Small intestine (tissue), 7 donors: ENCODE data around the gene TRPM1. TPM values are rescaled to one million over a fixed set of nuclear protein-coding genes. Genes with fewer than 3 reads are reported as not detected.
A peak's percentile ranks its signal among the peaks of the same experiment; 100 is the strongest.

Experiments
- DNase-seq, 2 donors: peaks; one replicate each; pipeline versions ENCODE4 v3.0.0 to v3.0.0-alpha.2; 2013
- FAIRE-seq: peaks from 2 replicates; lab custom pipeline; 2012; peaks lifted over from hg19 to GRCh38; lab: Jason Lieb, UNC
- H3K27ac ChIP-seq, 3 donors: one replicate each; pipeline ENCODE4 v1.5.1; 2013; ENCODE audit warnings: low read length in 2 of 3, mild to moderate bottlenecking in 2 of 3, control low read depth in 1 of 3, inconsistent platforms in 1 of 3, low read depth in 1 of 3, moderate library complexity in 1 of 3
- H3K27me3 ChIP-seq, 3 donors: one replicate each; pipeline ENCODE4 v1.6.1; 2013; ENCODE audit warnings: low read length in 3 of 3, inconsistent platforms in 1 of 3; ENCODE audit not compliant: control insufficient read depth in 3 of 3, insufficient read depth in 3 of 3
- H3K36me3 ChIP-seq, 3 donors: one replicate each; pipeline ENCODE4 v1.6.1; 2013; ENCODE audit warnings: low read length in 3 of 3, inconsistent platforms in 1 of 3, low read depth in 1 of 3, mild to moderate bottlenecking in 1 of 3, moderate library complexity in 1 of 3; ENCODE audit not compliant: control insufficient read depth in 3 of 3, insufficient read depth in 2 of 3
- H3K4me1 ChIP-seq, 3 donors: one replicate each; pipeline ENCODE4 v1.6.1; 2013; ENCODE audit warnings: low read length in 2 of 3, inconsistent platforms in 1 of 3, low read depth in 1 of 3, mild to moderate bottlenecking in 1 of 3, moderate library complexity in 1 of 3; ENCODE audit not compliant: control insufficient read depth in 3 of 3, insufficient read depth in 2 of 3
- H3K4me3 ChIP-seq, 3 donors: one replicate each; pipeline ENCODE4 v1.5.1; 2013; ENCODE audit warnings: low read length in 3 of 3, control low read depth in 1 of 3, inconsistent platforms in 1 of 3, low read depth in 1 of 3, mild to moderate bottlenecking in 1 of 3, moderate library complexity in 1 of 3
- H3K9me3 ChIP-seq, 2 donors: one replicate each; pipeline ENCODE4 v1.6.1; 2013; ENCODE audit warnings: low read depth in 1 of 2, low read length in 1 of 2; ENCODE audit not compliant: control insufficient read depth in 2 of 2, insufficient read depth in 1 of 2
- WGBS, 3 donors: extraction: QIAGEN DNeasy Blood & Tissue Kit; methylation state at CpG; one replicate each; pipeline ENCODE4 v1.1.7; 2013; 5-methylcytosine and 5-hydroxymethylcytosine counted together
- polyA plus RNA-seq, 4 donors: library from polyadenylated mRNA; stranded (reverse) in 3 of 4; unstranded in 1 of 4; fragments of 200-250 nt in 3 of 4; fragments of 120-200 nt in 1 of 4; gene quantifications; one replicate each; pipeline versions ENCODE4 v1.2.1 to v1.2.3, GENCODE V29; 2013
- donor health status: healthy with polysubstance abuse.
- donor health status: control.
- donor health status: control.
- donor health status: Bipolar disorder and iron deficiency.
- donor health status: healthy.

The TRPM1 gene
- polyA plus RNA-seq, 4 donors = under 0.01 TPM; not detected in 3

DNA sequence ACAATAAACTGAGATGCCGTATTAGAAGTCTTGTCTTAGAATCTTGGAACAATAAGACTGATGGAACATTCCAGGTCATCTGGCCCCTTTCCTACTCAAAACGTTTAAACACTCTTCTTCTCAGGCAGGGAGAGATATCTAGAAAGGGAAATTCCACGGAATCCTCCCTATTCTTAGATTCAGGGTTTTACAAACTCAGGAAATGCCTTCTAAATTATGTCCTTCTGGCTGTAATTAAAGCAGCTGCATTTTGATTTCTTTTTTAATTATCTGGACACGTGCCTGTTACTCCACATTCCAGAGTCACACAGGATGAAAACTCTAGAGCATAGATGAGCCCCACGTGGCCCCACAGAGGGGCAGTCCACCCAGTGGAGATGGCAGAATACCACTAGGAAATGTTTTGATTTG lies 68.6 kb downstream of the TRPM1 start:
- DNase-seq (no peak), FAIRE-seq (no peak)

DNA sequence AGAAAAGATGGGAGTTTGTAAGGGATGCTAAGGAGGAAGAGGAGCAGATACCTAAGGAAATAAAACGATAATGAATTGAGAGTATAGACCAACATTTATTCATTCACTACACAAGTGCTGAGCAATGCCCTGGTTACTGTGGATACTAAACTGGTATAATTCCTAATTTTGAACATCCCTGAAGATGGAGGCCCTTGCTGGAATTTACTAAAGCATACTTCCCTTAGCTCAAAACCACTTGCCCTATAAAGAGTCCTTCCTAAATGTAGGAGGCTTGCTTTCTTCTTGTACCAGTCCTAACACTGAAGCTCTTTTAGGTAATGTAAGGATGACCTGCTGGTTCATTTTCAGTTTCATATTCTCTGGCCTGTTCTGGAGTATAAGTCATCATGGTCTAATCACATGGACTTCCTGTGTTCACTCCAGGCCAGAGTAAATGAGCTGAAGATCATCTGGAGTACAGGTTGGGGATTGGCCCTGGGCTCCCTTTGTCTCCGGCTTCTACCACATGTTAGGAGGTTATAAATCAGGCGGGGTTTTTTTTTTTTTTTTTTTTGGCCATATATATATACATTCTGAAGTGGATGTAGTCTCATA lies 70.0 kb downstream of the TRPM1 start:
- DNase-seq (peak in 1 of 2 donors; percentile 11), FAIRE-seq (no peak)
- H3K27ac ChIP-seq = no peak overlapping the region
- H3K4me1 ChIP-seq = no peaks in the 10 kb centered on the region
- H3K4me3 ChIP-seq = no peak overlapping the region
- H3K27me3 ChIP-seq = no peaks in the 10 kb centered on the region
- H3K9me3 ChIP-seq = no peaks in the 10 kb centered on the region
- H3K36me3 ChIP-seq = no peaks in the 10 kb centered on the region
- 83 to 93% (median 86%) methylated on average over 3 of the region's 3 CpGs for WGBS, 3 donors

More for the DNA sequence above, 68.6 kb downstream of the TRPM1 start:
- Histone ChIP-seq H3K36me3 (no peaks in the 10 kb centered on the region), H3K4me3 (no peak overlapping the region), H3K4me1 (no peaks in the 10 kb centered on the region), H3K27ac (no peak overlapping the region), H3K27me3 (no peaks in the 10 kb centered on the region), H3K9me3 (no peaks in the 10 kb centered on the region)
- 42 to 64% (median 61%) methylated on average over 5 of the region's 5 CpGs for WGBS, 3 donors

DNA sequence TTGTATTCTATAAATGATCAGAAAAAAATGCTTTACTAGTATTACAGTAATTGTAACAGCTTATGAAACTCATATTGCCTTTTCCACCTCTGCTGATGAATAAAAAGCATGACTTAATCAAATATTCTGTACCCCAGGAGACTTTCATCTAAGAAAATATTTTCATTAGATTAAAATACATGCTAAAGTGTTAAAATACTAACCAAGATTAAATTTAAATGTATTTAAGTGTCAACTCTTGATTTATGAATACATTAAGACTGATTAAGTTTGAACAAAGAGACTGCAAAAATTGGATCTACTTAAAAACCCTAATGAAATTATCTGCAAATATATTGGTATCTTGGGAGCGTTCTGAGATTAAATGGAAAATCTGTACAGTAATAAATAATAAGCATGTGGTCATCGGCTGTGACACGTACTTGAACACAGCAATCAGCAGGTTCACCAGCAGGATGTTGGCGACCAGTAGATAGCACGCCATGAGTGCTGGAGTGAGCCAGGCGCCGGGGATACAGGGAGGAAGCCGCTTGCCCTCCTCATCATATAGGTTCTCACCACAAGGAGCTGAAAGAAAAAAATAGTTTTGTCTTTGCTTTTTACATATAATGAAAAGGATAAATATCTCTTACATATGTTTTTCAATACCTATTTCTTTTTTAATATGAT lies 73.5 kb downstream of the TRPM1 start:
- no peaks in the 10 kb centered on the region for H3K36me3 ChIP-seq
- FAIRE-seq = no peak

DNA sequence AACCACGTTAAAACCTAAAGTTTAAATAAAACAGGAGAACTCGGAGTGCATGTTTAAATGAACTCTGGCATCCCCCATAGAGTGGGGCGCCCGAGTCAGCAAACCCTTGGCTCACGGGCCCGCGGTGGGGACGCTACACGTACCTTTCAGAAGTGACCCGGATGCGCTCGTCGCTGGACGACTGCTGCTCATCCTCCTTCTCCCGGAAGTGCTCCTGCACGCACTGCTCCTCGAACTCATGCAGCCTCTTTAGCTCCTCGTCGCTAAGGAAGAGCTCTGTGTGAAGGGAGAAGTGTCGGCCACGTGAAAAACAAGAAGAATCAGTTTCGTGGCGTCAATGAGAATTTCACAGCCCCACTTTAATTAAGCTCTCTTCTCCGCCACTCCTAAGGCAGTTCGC lies 75.5 kb downstream of the TRPM1 start:
- Histone ChIP-seq H3K9me3 (no peaks in the 10 kb centered on the region), H3K36me3 (no peaks in the 10 kb centered on the region), H3K4me1 (peaks cover 0 to 11% (median 0%) of the 10 kb centered on the region in 3 donors), H3K27ac (no peak overlapping the region), H3K27me3 (no peaks in the 10 kb centered on the region), H3K4me3 (no peak overlapping the region)
- FAIRE-seq = no peak
- 95 to 96% (median 96%) methylated on average over 25 of the region's 25 CpGs for WGBS, 3 donors
- no peak for DNase-seq

More for the DNA sequence above, 73.5 kb downstream of the TRPM1 start:
- no peaks in the 10 kb centered on the region for H3K9me3 ChIP-seq
- H3K27ac ChIP-seq = no peak overlapping the region
- H3K4me3 ChIP-seq = no peak overlapping the region
- no peaks in the 10 kb centered on the region for H3K27me3 ChIP-seq
- peaks cover 0 to 11% (median 0%) of the 10 kb centered on the region in 3 donors for H3K4me1 ChIP-seq
- WGBS, 3 donors = 77 to 85% (median 82%) methylated on average over 8 of the region's 8 CpGs
- DNase-seq = no peak

DNA sequence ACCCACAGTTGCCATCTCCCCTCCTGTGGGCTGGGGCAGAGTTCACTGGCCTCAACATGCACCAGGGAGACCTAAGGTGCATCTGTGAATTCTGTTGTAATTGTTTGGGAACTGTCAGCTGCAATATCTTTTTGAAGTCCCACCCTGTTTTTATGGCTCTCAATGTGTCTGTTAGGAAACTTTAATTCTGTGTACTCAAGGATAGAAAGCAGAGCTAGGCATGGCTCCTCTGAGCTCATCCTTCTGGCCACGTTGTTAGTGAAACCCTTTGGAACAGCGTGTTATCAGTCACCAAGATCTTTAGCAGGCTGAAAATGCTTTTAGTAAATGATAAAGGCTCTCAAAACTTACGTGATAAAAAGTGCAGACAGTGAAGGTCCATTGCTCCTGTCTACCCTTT lies 76.5 kb downstream of the TRPM1 start:
- Histone ChIP-seq H3K36me3 (no peaks in the 10 kb centered on the region), H3K27ac (no peak overlapping the region), H3K4me1 (peaks cover 0 to 11% (median 0%) of the 10 kb centered on the region in 3 donors), H3K27me3 (no peaks in the 10 kb centered on the region), H3K9me3 (no peaks in the 10 kb centered on the region), H3K4me3 (no peak overlapping the region)
- 15 to 28% (median 17%) methylated on average over 3 of the region's 3 CpGs for WGBS, 3 donors
- DNase-seq = peak; percentile 24 to 56
- FAIRE-seq = no peak

DNA sequence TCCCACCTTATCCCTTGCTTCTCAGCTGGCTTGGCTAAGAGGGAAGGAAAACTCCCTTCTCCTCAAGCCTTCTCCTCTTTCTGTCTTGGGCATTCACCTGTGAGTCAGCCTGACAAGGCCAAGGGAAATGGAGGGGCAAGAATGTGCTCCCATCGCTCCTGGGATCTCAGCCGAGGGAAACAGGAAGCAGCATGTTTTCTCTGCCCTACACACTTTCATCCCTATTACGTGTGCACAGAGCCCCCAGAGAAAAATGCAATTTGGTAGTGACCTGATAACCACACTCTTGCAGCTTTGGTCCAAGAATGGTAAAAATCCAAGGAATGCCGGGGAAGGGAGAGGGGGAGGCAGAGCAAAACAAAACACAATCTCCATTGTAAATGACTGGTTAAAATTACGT lies 77.2 kb downstream of the TRPM1 start:
- H3K4me1 ChIP-seq = peaks cover 0 to 11% (median 0%) of the 10 kb centered on the region in 3 donors
- no peak overlapping the region for H3K27ac ChIP-seq
- no peak overlapping the region for H3K4me3 ChIP-seq
- H3K36me3 ChIP-seq = no peaks in the 10 kb centered on the region
- WGBS, 3 donors = 23 to 40% (median 33%) methylated on average over 5 of the region's 5 CpGs
- H3K27me3 ChIP-seq = no peaks in the 10 kb centered on the region
- FAIRE-seq (no peak), DNase-seq (peak in 1 of 2 donors; percentile 40)
- no peaks in the 10 kb centered on the region for H3K9me3 ChIP-seq

DNA sequence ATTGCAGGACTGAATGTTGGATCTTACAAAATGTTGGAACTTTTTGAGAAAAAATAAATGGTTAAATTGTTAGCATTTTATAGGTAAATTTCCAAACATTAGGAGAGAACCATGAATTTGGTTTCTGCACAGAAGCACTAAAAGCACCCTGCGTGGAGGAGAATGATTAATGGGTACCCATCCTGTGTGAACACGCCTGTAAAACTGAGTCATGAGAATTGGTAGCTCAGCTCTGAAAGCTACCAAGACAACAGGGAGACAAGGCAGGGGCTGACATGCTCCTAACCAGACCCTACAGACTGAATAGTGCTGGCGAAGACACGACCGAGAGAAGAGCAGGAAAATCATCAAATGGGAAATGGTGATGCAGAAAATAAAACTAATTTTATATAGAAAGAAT lies 77.7 kb downstream of the TRPM1 start:
- H3K9me3 ChIP-seq = no peaks in the 10 kb centered on the region
- H3K27me3 ChIP-seq = no peaks in the 10 kb centered on the region
- FAIRE-seq = no peak
- no peak overlapping the region for H3K27ac ChIP-seq
- no peak overlapping the region for H3K4me3 ChIP-seq
- H3K36me3 ChIP-seq = no peaks in the 10 kb centered on the region
- H3K4me1 ChIP-seq = peaks cover 0 to 11% (median 0%) of the 10 kb centered on the region in 3 donors
- 84 to 95% (median 87%) methylated on average over 5 of the region's 5 CpGs for WGBS, 3 donors
- DNase-seq = no peak

DNA sequence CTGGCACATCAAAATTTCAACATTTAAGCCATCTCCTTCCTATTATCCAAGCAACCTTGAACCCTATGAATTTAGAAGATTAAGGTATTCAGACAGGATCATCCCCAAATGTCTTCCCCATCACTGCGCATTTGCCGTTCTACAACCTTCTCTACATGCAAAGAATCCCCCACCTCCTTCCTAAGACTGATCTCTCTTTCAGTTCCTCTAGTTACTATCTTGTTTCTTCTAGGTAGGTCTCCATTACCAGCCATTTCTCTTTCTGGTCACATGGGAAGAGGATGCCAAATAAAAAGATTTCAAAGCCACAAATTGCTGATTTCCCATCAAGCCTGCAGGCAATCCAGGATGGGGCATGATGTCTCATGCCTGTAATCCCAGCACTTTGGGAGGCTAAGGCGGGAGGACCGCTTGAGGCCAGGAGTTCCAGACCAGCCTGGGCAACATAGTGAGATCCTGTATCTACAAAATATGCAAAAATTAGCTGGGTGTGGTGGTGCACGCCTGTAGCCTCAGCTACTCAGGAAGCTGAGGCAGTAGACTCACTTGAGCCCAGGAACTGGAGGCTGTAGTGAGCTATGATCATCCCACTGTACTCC lies 80.4 kb downstream of the TRPM1 start:
- FAIRE-seq (no peak), DNase-seq (no peak)
- Histone ChIP-seq H3K36me3 (no peaks in the 10 kb centered on the region), H3K4me1 (peaks cover 0 to 11% (median 0%) of the 10 kb centered on the region in 3 donors), H3K27ac (no peak overlapping the region), H3K4me3 (no peak overlapping the region), H3K27me3 (no peaks in the 10 kb centered on the region), H3K9me3 (no peaks in the 10 kb centered on the region)
- WGBS, 3 donors = 93 to 94% (median 93%) methylated on average over 5 of the region's 5 CpGs
